Astrocyte of the cerebellum (primary cell): ENCODE results near the gene ARHGEF28.

Source experiments
- DNase-seq: peaks from one replicate; pipeline ENCODE4 v3.0.0-alpha.2; 2011; ENCODE audit warnings: low read depth
- H3K4me3 ChIP-seq: 2 replicates; pipeline ENCODE4 v1.5.1; 2011; ENCODE audit warnings: mild to moderate bottlenecking, low read depth, low read length, moderate library complexity
- in situ Hi-C: cut with HindIII; loops from 2 replicates; pipeline ENCODE4 v1.10.0; 2017; ENCODE audit warnings: low sequenced_read_pairs
- TF ChIP-seq, protein P1 (sequence below): IDR thresholded peaks from 2 replicates; pipeline ENCODE4 v1.5.1; 2012; ENCODE audit warnings: low read length, low read depth, moderate library complexity, mild to moderate bottlenecking; ENCODE audit errors: missing control alignments

The ARHGEF28 gene

DNA sequence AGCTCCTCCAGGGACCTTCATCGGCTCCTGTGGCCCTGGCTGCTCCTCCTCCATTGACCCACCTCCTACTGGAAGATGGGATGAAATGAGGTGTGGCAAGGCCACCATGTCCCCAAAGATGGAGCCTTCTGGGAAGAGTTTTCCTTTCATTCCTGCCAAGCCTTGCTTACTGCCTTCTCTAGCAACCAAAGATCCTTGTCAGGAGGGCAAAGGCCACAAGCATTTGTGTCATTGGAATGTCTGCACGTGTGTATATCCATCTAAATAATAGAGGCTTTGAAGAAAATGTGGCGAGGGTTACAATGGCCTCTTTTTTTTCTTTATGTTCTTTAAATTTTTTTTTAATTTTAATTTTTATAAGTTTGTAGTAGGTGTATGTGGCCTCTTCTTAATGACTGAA, 313.6 kb downstream of the ARHGEF28 start:
- in situ Hi-C loops: no loop called here
- no peak overlapping the region for H3K4me3 ChIP-seq
- no peak for DNase-seq
- TF ChIP-seq, protein P1, sequence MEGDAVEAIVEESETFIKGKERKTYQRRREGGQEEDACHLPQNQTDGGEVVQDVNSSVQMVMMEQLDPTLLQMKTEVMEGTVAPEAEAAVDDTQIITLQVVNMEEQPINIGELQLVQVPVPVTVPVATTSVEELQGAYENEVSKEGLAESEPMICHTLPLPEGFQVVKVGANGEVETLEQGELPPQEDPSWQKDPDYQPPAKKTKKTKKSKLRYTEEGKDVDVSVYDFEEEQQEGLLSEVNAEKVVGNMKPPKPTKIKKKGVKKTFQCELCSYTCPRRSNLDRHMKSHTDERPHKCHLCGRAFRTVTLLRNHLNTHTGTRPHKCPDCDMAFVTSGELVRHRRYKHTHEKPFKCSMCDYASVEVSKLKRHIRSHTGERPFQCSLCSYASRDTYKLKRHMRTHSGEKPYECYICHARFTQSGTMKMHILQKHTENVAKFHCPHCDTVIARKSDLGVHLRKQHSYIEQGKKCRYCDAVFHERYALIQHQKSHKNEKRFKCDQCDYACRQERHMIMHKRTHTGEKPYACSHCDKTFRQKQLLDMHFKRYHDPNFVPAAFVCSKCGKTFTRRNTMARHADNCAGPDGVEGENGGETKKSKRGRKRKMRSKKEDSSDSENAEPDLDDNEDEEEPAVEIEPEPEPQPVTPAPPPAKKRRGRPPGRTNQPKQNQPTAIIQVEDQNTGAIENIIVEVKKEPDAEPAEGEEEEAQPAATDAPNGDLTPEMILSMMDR: no peak

DNA sequence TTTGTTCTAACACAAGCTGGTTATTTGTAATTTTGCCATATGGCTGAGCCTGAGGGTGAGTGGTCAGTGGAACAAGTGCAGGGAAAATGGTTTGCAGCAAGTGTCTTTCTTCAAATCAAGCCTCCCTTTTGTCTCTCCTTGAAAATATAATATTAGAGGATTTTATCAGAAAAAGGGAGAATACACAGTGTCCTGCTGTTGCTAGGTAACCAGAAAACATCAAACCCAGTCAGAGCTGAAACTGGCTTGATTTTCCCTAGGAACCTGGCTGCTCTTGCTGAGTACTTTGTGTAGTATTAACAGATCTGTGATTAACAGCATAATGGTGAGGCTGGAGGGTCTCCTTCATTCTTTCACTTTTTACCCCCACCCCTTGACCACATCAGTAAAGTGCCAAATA, 314.0 kb downstream of the ARHGEF28 start:
- DNase-seq: no peak
- in situ Hi-C loops: no loop called here

DNA sequence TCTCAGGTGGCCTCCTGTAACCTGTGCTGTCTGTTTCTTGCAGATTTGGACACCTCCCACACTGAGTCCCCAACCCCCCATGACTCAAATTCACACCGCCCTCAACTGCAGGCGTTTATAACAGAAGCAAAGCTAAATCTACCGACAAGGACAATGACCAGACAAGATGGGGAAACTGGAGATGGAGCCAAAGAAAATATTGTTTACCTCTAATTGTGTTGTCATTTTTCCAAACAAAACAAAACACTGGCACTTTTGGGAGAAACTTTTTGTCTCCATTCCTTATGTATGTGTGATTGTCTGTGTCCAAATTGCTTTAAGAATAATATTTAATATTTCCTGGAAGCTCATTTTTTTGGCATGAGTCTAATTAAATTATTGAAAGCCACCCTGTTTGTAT, 314.8 kb downstream of the ARHGEF28 start:
- no peak for DNase-seq

More for the DNA sequence above, 314.0 kb downstream of the ARHGEF28 start:
- H3K4me3 ChIP-seq: no peak overlapping the region
- TF ChIP-seq, protein P1: no peak

DNA sequence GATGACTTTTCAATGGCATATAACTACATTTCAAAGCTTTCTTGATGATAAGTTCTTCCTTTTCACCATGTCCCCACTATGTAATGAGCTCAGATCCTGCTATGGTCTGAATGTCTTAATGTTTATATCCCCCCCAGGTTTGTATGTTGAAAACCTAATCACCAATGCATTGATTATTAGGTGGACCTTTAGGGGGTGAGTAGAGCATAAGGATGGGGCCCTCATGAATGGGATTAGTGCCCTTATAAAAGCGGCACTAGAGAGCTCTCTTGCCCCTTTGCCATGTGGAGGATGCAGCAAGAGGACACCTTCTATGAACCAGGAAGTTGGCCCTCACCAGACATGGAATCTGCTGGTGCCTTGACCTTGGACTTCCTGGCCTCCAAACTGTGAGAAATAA, 316.8 kb downstream of the ARHGEF28 start:
- no peak overlapping the region for H3K4me3 ChIP-seq
- TF ChIP-seq, protein P1: no peak
- in situ Hi-C loops: no loop called here
- no peak for DNase-seq

More for the DNA sequence above, 314.8 kb downstream of the ARHGEF28 start:
- no peak overlapping the region for H3K4me3 ChIP-seq
- in situ Hi-C loops: no loop called here
- TF ChIP-seq, protein P1: no peak

DNA sequence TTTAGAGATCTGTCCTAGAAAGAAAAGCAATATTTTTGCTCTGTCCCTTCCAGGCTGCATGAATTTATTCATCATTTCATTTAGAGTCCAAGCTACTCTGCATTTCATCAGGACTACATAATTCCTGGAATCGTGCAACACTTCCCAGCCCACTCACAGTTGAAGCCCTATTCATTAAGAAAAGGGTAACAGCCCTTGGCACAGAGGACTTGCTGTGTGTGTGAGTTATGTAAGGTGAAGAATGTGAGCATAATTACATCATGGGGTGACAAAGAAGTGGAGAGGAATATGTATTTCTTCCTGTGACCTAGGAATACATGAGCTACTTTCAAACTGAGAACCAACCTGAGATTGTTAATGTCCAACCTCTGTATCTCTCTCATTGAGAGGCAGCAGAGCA, 317.4 kb downstream of the ARHGEF28 start:
- in situ Hi-C loops: no loop called here
- H3K4me3 ChIP-seq: no peak overlapping the region
- TF ChIP-seq, protein P1: no peak
- DNase-seq: no peak

DNA sequence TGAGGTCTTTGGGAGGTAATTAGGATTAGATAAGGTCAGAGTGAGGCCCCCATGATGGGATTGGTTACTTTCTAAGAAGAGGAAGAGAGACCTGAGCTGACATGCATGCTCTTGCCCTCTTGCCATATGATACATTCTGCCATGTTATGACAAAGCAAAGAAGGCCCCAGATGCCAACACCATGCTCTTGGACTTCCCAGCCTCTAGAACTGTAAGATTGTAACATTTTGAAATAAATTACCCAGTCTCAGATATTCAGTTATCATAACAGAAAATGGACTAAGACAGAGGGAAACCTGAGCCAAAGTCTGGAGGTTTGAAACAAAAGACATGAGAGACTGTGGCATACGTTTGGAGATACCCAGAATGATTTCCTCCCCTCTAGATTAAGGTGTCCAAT, 318.6 kb downstream of the ARHGEF28 start:
- H3K4me3 ChIP-seq: no peak overlapping the region
- in situ Hi-C loops: no loop called here
- TF ChIP-seq, protein P1: no peak
- DNase-seq: no peak

DNA sequence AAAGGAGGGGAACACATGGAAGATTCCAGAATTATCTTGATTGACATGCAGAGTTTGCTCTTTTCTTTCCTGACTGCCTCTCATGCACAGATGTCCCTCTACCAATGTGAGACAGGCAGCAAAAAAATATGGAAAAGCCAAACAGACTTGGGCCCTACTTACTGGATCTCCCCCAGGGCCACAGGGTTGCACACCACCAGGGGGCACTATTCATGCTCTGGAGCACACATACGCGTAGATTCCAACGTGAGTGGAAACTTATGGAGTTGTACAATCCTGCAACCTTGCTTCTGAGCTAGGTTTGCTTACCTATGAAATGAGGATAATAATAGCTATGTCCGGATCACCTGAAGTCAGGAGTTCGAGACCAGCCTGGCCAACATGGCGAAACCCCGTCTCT, 319.5 kb downstream of the ARHGEF28 start:
- DNase-seq: no peak
- no peak overlapping the region for H3K4me3 ChIP-seq
- in situ Hi-C loops: no loop called here
- TF ChIP-seq, protein P1: peak; percentile 27
